NT2/D1 (cell line): Measurements from ENCODE around the gene ODC1.

Source experiments
- DNase-seq: peaks from one replicate; pipeline ENCODE4 v3.0.0-alpha.2; 2011; ENCODE audit warnings: low read depth, low spot score
- H3K27me3 ChIP-seq: 2 replicates; pipeline ENCODE4 v1.6.0; 2011; ENCODE audit warnings: mild to moderate bottlenecking; ENCODE audit not compliant: insufficient read length, insufficient read depth
- H3K36me3 ChIP-seq: 2 replicates; pipeline ENCODE4 v1.6.1; 2011; ENCODE audit warnings: mild to moderate bottlenecking, low read length, mixed read lengths; ENCODE audit not compliant: insufficient read depth, insufficient read length
- H3K4me1 ChIP-seq: 2 replicates; pipeline ENCODE4 v1.5.1; 2011; ENCODE audit not compliant: insufficient read depth, insufficient read length
- H3K4me3 ChIP-seq: 2 replicates; pipeline ENCODE4 v1.5.1; 2011; ENCODE audit warnings: low read depth; ENCODE audit not compliant: insufficient read length
- H3K9ac ChIP-seq: 2 replicates; pipeline ENCODE4 v1.6.0; 2011; ENCODE audit warnings: low read depth; ENCODE audit not compliant: insufficient read length
- H3K9me3 ChIP-seq: 2 replicates; pipeline ENCODE4 v1.5.1; 2011; ENCODE audit warnings: mild to moderate bottlenecking, low read length; ENCODE audit not compliant: insufficient read depth
- SUZ12 ChIP-seq: IDR thresholded peaks from 2 replicates; pipeline ENCODE4 v1.6.1; 2011; ENCODE audit not compliant: insufficient read length, insufficient read depth; ENCODE audit errors: extremely low read depth
- YY1 ChIP-seq: IDR thresholded peaks from 2 replicates; pipeline ENCODE4 v1.6.1; 2011; ENCODE audit not compliant: insufficient read length, insufficient read depth
- ZNF274 ChIP-seq: IDR thresholded peaks from 2 replicates; pipeline ENCODE4 v1.6.1; 2011; ENCODE audit warnings: mild to moderate bottlenecking, low read depth, low read length

ODC1 gene

DNA sequence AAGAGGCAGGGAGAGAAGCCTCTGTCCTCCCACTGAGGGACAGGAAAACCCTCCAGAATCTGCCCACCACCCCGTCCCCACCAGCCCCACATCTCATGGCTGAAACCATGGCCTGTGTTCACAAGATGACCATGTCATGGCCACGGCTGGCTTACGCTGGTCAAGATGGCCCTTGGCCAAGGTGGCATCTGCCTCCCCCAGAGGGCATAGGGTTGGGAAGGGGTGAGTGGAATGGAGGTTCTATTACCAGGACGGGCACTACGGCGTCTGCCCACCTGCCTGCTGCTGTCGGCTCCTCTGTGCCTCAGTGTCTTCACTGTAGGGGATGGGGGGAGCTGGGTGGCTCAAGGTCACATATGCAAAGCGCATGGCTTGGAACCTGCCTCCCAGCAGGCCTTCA, 19.8 kb downstream of the ODC1 start:
- DNase-seq, result no peak
- Histone ChIP-seq H3K9ac (no peak overlapping the region), H3K4me3 (no peak overlapping the region), H3K9me3 (no peaks in the 10 kb centered on the region; the same call in 1 of the 2 replicates), H3K4me1 (peaks cover 10% of the 10 kb centered on the region), H3K36me3 (peaks cover 37% of the 10 kb centered on the region), H3K27me3 (no peaks in the 10 kb centered on the region)
- TF ChIP-seq ZNF274 (no peak), SUZ12 (no peak), YY1 (no peak)

DNA sequence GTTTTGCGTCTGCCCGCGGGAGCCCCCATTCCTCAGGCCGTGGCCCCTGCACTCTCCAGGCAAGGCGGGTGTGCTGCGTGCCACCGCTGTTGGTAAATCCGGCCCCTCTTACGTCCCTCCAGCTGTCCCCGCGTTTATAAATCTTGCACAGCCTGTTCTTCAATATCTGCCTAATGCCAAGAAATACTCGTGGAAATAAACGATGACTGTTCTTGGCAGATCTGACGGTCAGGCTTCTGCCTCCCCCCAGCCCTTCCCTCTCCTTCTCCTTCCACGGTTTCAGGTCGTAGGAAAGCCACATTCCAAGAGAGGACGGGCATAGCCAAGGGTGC, 20.5 kb downstream of the ODC1 start:
- Histone ChIP-seq H3K9me3 (no peaks in the 10 kb centered on the region; the same call in 1 of the 2 replicates), H3K4me1 (peaks cover 5% of the 10 kb centered on the region), H3K36me3 (peaks cover 44% of the 10 kb centered on the region), H3K4me3 (no peak overlapping the region), H3K9ac (no peak overlapping the region), H3K27me3 (no peaks in the 10 kb centered on the region)
- TF ChIP-seq YY1 (no peak), ZNF274 (no peak), SUZ12 (no peak)
- DNase-seq, result no peak

DNA sequence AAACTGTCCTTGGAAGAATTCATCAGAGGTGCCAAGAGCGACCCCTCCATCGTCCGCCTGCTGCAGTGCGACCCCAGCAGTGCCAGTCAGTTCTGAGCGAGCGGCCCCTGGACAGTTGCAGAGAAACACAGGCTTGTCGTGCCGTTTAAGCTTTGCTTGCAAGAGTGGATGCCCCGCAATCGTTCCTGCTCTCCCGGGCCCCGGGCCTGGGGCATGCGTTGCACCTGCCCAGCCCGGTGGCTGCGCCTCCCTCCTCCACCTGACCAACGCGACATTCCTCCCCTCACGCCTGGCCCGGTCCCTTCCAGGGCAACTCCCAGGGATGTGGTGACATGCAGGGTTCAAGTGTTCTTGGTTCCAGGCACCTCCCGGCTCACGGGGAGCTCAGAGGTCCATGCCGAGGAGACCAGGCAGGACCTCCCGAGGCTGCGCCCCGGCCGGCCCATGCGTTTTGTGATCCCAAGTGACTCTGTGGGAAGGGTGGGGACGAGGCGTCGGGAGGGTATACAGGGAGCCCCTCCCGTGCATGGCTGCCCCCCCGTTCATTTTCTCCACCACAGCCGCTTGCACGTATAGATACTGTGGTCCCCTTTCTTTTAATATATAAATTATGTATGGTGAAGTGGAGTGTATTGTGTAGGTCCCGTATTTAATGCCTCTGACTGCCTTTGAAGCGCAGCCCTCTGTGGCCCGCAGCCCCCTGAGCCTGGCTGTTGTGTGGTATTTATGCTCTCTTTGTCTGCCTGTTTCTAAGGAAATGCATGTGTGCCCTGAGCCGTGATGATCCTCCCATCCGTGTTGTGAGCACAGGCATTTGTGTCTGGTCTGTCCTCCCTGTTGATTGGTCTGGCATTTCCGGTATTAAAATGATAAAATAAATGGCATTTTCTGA, 21.2 kb downstream of the ODC1 start:
- no peaks in the 10 kb centered on the region for H3K27me3 ChIP-seq
- no peak for DNase-seq
- H3K36me3 ChIP-seq, result peaks cover 51% of the 10 kb centered on the region
- peaks cover 4% of the 10 kb centered on the region for H3K4me1 ChIP-seq
- no peaks in the 10 kb centered on the region; the same call in 1 of the 2 replicates for H3K9me3 ChIP-seq
- TF ChIP-seq YY1 (no peak), SUZ12 (no peak), ZNF274 (no peak)
- no peak overlapping the region for H3K4me3 ChIP-seq
- H3K9ac ChIP-seq, result no peak overlapping the region

DNA sequence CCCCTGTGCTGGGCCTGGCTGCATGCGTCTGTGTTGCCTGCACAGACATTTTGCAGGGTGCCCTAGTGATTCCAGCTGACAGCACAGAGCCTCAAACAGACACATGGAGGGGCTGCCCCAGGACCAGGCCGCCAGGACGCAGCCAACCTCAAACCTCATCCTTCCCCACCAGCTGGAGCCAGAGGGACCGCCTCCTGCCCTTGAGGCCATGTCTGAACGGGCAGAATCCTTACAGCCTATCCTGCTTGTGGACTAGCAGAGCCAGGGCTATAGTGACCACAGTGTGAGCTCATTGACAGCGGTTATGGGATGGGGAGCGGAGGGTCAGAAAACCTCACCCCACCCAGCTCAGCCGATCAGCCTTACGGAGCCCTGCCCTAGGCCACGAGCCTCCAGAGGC, 22.4 kb downstream of the ODC1 start:
- Histone ChIP-seq H3K4me1 (peaks cover 5% of the 10 kb centered on the region), H3K9ac (no peak overlapping the region), H3K36me3 (peaks cover 58% of the 10 kb centered on the region), H3K9me3 (no peaks in the 10 kb centered on the region; the same call in 1 of the 2 replicates), H3K4me3 (no peak overlapping the region), H3K27me3 (no peaks in the 10 kb centered on the region)
- DNase-seq, result no peak
- TF ChIP-seq SUZ12, result no peak
- no peak for TF ChIP-seq ZNF274
- TF ChIP-seq YY1, result no peak

DNA sequence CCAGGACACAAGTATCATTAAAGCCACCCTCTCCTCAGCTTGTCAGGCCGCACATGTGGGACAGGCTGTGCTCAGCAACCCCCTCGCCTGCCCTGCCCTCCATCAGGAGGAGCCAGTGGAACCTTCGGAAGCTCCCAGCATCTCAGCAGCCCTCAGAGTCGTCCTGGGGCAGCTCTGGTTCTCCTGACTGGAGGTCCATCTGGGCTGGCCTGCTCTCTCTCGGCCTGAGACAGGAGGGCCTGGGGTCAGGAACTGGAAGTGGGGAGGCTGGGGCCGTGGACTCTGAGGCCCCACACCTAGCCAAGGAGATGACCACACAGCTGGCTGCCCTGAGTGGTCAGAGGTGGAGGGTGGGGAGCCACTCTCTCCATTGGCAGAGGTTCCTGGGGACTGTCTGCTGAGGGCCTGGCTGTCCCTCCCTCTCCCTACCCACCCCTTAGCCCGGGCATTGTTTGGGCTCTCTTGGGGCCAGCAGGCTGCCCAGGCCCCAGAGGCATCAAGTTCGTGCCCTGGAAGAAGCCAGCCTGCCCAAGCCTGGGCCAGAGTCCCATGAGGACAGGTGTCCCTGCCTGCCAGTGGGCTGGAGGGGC, 23.1 kb downstream of the ODC1 start:
- DNase-seq, result no peak
- H3K9ac ChIP-seq, result no peak overlapping the region
- H3K36me3 ChIP-seq, result peaks cover 63% of the 10 kb centered on the region
- TF ChIP-seq SUZ12 (no peak), ZNF274 (no peak), YY1 (no peak)
- H3K4me1 ChIP-seq, result peaks cover 5% of the 10 kb centered on the region
- no peaks in the 10 kb centered on the region; the same call in 1 of the 2 replicates for H3K9me3 ChIP-seq
- H3K27me3 ChIP-seq, result no peaks in the 10 kb centered on the region
- no peak overlapping the region for H3K4me3 ChIP-seq

DNA sequence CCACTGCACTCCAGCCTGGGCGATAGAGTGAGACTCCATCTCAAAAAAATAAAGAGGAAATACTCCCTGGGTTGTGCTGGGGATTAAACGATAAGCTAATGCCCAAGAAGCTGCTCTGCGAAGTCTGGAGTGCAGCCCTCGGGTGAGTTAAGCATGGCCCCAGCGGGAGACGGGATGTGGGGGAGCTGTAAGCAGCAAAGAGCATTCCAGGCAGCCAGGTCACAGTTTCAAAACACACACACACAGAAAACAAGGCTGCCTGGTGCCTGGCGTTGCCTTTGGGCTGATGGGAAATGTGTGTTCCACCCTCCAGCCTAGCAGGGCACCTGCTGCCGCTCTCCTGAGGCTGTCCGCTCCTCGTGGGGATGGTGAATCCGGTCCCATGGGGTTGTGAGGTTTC, 24.1 kb downstream of the ODC1 start:
- Histone ChIP-seq H3K27me3 (no peaks in the 10 kb centered on the region), H3K4me1 (peaks cover 5% of the 10 kb centered on the region), H3K4me3 (no peak overlapping the region), H3K9ac (no peak overlapping the region), H3K9me3 (no peaks in the 10 kb centered on the region; the same call in 1 of the 2 replicates), H3K36me3 (peaks cover 69% of the 10 kb centered on the region)
- DNase-seq, result no peak
- no peak for TF ChIP-seq SUZ12
- TF ChIP-seq ZNF274, result no peak
- no peak for TF ChIP-seq YY1

GRCh38 chr2:10423400-10423774, 24.7 kb downstream of the ODC1 start:
- H3K4me3 ChIP-seq, result no peak overlapping the region
- H3K27me3 ChIP-seq, result no peaks in the 10 kb centered on the region
- no peaks in the 10 kb centered on the region; the same call in 1 of the 2 replicates for H3K9me3 ChIP-seq
- H3K9ac ChIP-seq, result no peak overlapping the region
- no peak for DNase-seq
- H3K4me1 ChIP-seq, result peaks cover 5% of the 10 kb centered on the region
- TF ChIP-seq YY1, result no peak
- TF ChIP-seq ZNF274, result no peak
- TF ChIP-seq SUZ12, result no peak
- H3K36me3 ChIP-seq, result peaks cover 68% of the 10 kb centered on the region
